Measurements from ENCODE around the gene PLXDC2.

- no peak for TF ChIP-seq JUND (IDR thresholded peaks at IDR 0.05; ENCODE audit: low read depth, low read length)
- no peak for TF ChIP-seq CREB1 (IDR thresholded peaks at IDR 0.05; ENCODE audit: low read depth)
- TF ChIP-seq TCF12 (IDR thresholded peaks at IDR 0.05; ENCODE audit: low read depth, low read length): no peak
- no peak for TF ChIP-seq REST (IDR thresholded peaks at IDR 0.05; ENCODE audit: low read depth, low read length)
- TF ChIP-seq SREBF2 (IDR thresholded peaks at IDR 0.05; ENCODE audit: low read length): no peak
- no peak for TF ChIP-seq ZBTB40 (IDR thresholded peaks at IDR 0.05; ENCODE audit: borderline replicate concordance)
- no peak for TF ChIP-seq CTCF (IDR thresholded peaks at IDR 0.05 in 2 of 3, conservative IDR thresholded peaks at IDR 0.05 in 1 of 3; ENCODE audit: control insufficient read depth in 2 of 3, extremely low read depth in 1 of 3, insufficient read depth in 1 of 3, low read depth in 3 of 3, low read length in 3 of 3)
- TF ChIP-seq PBX3 (IDR thresholded peaks at IDR 0.05; ENCODE audit: insufficient replicate concordance, low read depth, low read length): no peak
- no peak for TF ChIP-seq HDAC2 (IDR thresholded peaks at IDR 0.05)
- no peak for TF ChIP-seq ZZZ3 (IDR thresholded peaks at IDR 0.05; ENCODE audit: control insufficient read depth, insufficient read length, low read depth)
- TF ChIP-seq GATAD2B (conservative IDR thresholded peaks at IDR 0.05; ENCODE audit: low read depth): no peak
- TF ChIP-seq RFX5 (IDR thresholded peaks at IDR 0.05; ENCODE audit: low read depth, low read length): no peak
- no peak for TF ChIP-seq ATF2 (IDR thresholded peaks at IDR 0.05; ENCODE audit: low read length)
- no peak for TF ChIP-seq ASH2L (IDR thresholded peaks at IDR 0.05; ENCODE audit: borderline replicate concordance, low read depth)
Observed at GRCh38 chr10:20087353-20087752, 271.1 kb downstream of the PLXDC2 start.
